GM19455 (cell line): ENCODE results near the gene CHST12.

Source experiments
- ATAC-seq: cut with Tn5 transposase; IDR thresholded peaks from one replicate; pipeline ENCODE4 v1.9.1; 2021; ENCODE audit not compliant: unreplicated experiment

The CHST12 gene

GRCh38 chr7:2433713-2434550 is 30.5 kb downstream of the CHST12 start:
- no peak for ATAC-seq

GRCh38 chr7:2435146-2435545 is 31.7 kb downstream of the CHST12 start:
- ATAC-seq: no peak

- ATAC-seq: no peak
These were observed 33.1 kb downstream of the CHST12 start for GRCh38 chr7:2436341-2437104.

- no peak for ATAC-seq
These were observed 33.7 kb downstream of the CHST12 start for GRCh38 chr7:2437136-2437535.

- no peak for ATAC-seq
These were observed 34.2 kb downstream of the CHST12 start for GRCh38 chr7:2437537-2438148.

GRCh38 chr7:2438186-2438585 is 34.8 kb downstream of the CHST12 start:
- no peak for ATAC-seq

GRCh38 chr7:2438775-2439174 is 35.4 kb downstream of the CHST12 start:
- no peak for ATAC-seq

GRCh38 chr7:2440608-2441245 is 37.3 kb downstream of the CHST12 start:
- ATAC-seq: no peak

- ATAC-seq: no peak
These were observed 38.1 kb downstream of the CHST12 start for GRCh38 chr7:2441430-2442058.

GRCh38 chr7:2443491-2443890 is 40.1 kb downstream of the CHST12 start:
- ATAC-seq: no peak

- ATAC-seq: no peak
These were observed 41.1 kb downstream of the CHST12 start for GRCh38 chr7:2444476-2444875.

GRCh38 chr7:2445047-2445446 is 41.6 kb downstream of the CHST12 start:
- ATAC-seq: no peak

GRCh38 chr7:2445898-2446555 is 42.6 kb downstream of the CHST12 start:
- no peak for ATAC-seq

GRCh38 chr7:2446676-2447075 is 43.3 kb downstream of the CHST12 start:
- no peak for ATAC-seq

- ATAC-seq: no peak
These were observed 47.0 kb downstream of the CHST12 start for GRCh38 chr7:2450198-2451107.

- ATAC-seq: peak; percentile 77
These were observed 48.0 kb downstream of the CHST12 start for GRCh38 chr7:2451171-2452073.

GRCh38 chr7:2452074-2452507 is 48.7 kb downstream of the CHST12 start:
- no peak for ATAC-seq

- no peak for ATAC-seq
These were observed 49.3 kb downstream of the CHST12 start for GRCh38 chr7:2452643-2453270.
